T1000 (cell line): ENCODE measurements around the gene RPE65.
"Not testable (repeated sequence)": the region's sequence is repeated elsewhere in the genome, so short reads cannot be mapped to it uniquely, and the experiment has no call there.

ENCODE experiments used
- DNase-seq: peaks from one replicate; lab custom pipeline; 2025; ENCODE audit warnings: mixed read lengths; lab: John Stamatoyannopoulos, UW

The RPE65 gene

GRCh38 chr1:68453060-68453670 is 3.4 kb upstream of the RPE65 start:
- no peak for DNase-seq

GRCh38 chr1:68448365-68448764 is 1.4 kb downstream of the RPE65 start:
- DNase-seq, result no peak

- DNase-seq, result no peak
These were observed 4.0 kb downstream of the RPE65 start for GRCh38 chr1:68445709-68446108.

- DNase-seq, result peak; percentile 34
These were observed 6.8 kb downstream of the RPE65 start for GRCh38 chr1:68442822-68443556.

- DNase-seq, result no peak
These were observed 7.7 kb downstream of the RPE65 start for GRCh38 chr1:68442006-68442405.

- no peak for DNase-seq
These were observed 11.4 kb downstream of the RPE65 start for GRCh38 chr1:68438310-68438709.

- no peak for DNase-seq
These were observed 16.4 kb downstream of the RPE65 start for GRCh38 chr1:68433395-68433794.

- DNase-seq, result no peak
These were observed 18.7 kb downstream of the RPE65 start for GRCh38 chr1:68431076-68431475.

GRCh38 chr1:68429233-68429808 is 20.4 kb downstream of the RPE65 start:
- no peak for DNase-seq

- DNase-seq, result no peak
These were observed 23.2 kb downstream of the RPE65 start for GRCh38 chr1:68426594-68426993.

GRCh38 chr1:68421350-68421749 is 28.4 kb downstream of the RPE65 start:
- no peak for DNase-seq

- no peak for DNase-seq
These were observed 40.3 kb downstream of the RPE65 start for GRCh38 chr1:68409426-68409825.

- no peak for DNase-seq
These were observed 48.2 kb downstream of the RPE65 start for GRCh38 chr1:68401506-68401905.

- not testable (repeated sequence) for DNase-seq
These were observed 54.2 kb downstream of the RPE65 start for GRCh38 chr1:68395575-68395974.

- DNase-seq, result not testable (repeated sequence)
These were observed 57.3 kb downstream of the RPE65 start for GRCh38 chr1:68392474-68392873.

GRCh38 chr1:68385798-68386524 is 63.8 kb downstream of the RPE65 start:
- DNase-seq, result not testable (repeated sequence)

GRCh38 chr1:68384872-68385411 is 64.8 kb downstream of the RPE65 start:
- DNase-seq, result peak; percentile 64

- peak; percentile 69 for DNase-seq
These were observed 65.4 kb downstream of the RPE65 start for GRCh38 chr1:68384321-68384813.

GRCh38 chr1:68383092-68383491 is 66.7 kb downstream of the RPE65 start:
- no peak for DNase-seq

GRCh38 chr1:68379085-68379478 is 70.7 kb downstream of the RPE65 start:
- DNase-seq, result no peak
